ENCODE data around the gene AMBP.

Gene AMBP

GRCh38 chr9:114090798-114091197 lies 12.7 kb upstream of the AMBP start:
- TF ChIP-seq EGR1 (IDR thresholded peaks at IDR 0.05) (no peak), USF1 (IDR thresholded peaks at IDR 0.05) (no peak), YY1 (IDR thresholded peaks at IDR 0.05; ENCODE audit: low read depth) (no peak), MAX (IDR thresholded peaks at IDR 0.05) (no peak), EP300 (IDR thresholded peaks at IDR 0.05; ENCODE audit: borderline replicate concordance) (no peak), TCF12 (IDR thresholded peaks at IDR 0.05; ENCODE audit: low read depth) (no peak), FOXM1 (IDR thresholded peaks at IDR 0.05; ENCODE audit: borderline replicate concordance, low read depth) (no peak)

GRCh38 chr9:114089206-114089840 lies 11.2 kb upstream of the AMBP start:
- TF ChIP-seq CREB1 (IDR thresholded peaks at IDR 0.05; ENCODE audit: low read depth) (no peak), EGR1 (IDR thresholded peaks at IDR 0.05) (no peak), TAF1 (IDR thresholded peaks at IDR 0.05; ENCODE audit: low read depth) (no peak), EP300 (IDR thresholded peaks at IDR 0.05; ENCODE audit: borderline replicate concordance) (no peak), USF1 (IDR thresholded peaks at IDR 0.05) (no peak), REST (IDR thresholded peaks at IDR 0.05; ENCODE audit: low read depth) (no peak), CEBPB (IDR thresholded peaks at IDR 0.05) (no peak)

- TF ChIP-seq YY1 (IDR thresholded peaks at IDR 0.05; ENCODE audit: low read depth) (no peak), FOXM1 (IDR thresholded peaks at IDR 0.05; ENCODE audit: borderline replicate concordance, low read depth) (no peak), ZBTB7A (IDR thresholded peaks at IDR 0.05; ENCODE audit: low read depth) (no peak), TCF12 (IDR thresholded peaks at IDR 0.05; ENCODE audit: low read depth) (no peak), CREB1 (IDR thresholded peaks at IDR 0.05; ENCODE audit: low read depth) (no peak)
These were observed 10.6 kb upstream of the AMBP start for GRCh38 chr9:114088571-114089170.

- TF ChIP-seq CREB1 (IDR thresholded peaks at IDR 0.05; ENCODE audit: low read depth) (no peak), RAD21 (IDR thresholded peaks at IDR 0.05; ENCODE audit: low read depth) (no peak)
These were observed 9.6 kb upstream of the AMBP start for GRCh38 chr9:114087721-114088120.

GRCh38 chr9:114086607-114087006 lies 8.5 kb upstream of the AMBP start:
- no peak for TF ChIP-seq FOXM1 (IDR thresholded peaks at IDR 0.05; ENCODE audit: borderline replicate concordance, low read depth)
- no peak for TF ChIP-seq YY1 (IDR thresholded peaks at IDR 0.05; ENCODE audit: low read depth)
- no peak for TF ChIP-seq ZBTB7A (IDR thresholded peaks at IDR 0.05; ENCODE audit: low read depth)
- TF ChIP-seq NFIC (IDR thresholded peaks at IDR 0.05) = no peak
- TF ChIP-seq EP300 (IDR thresholded peaks at IDR 0.05; ENCODE audit: borderline replicate concordance) = no peak
- no peak for TF ChIP-seq EGR1 (IDR thresholded peaks at IDR 0.05)
- no peak for TF ChIP-seq TEAD4 (IDR thresholded peaks at IDR 0.05)
- no peak for TF ChIP-seq CEBPB (IDR thresholded peaks at IDR 0.05)
- no peak for TF ChIP-seq TAF1 (IDR thresholded peaks at IDR 0.05; ENCODE audit: low read depth)
- no peak for TF ChIP-seq RAD21 (IDR thresholded peaks at IDR 0.05; ENCODE audit: low read depth)
- TF ChIP-seq TCF12 (IDR thresholded peaks at IDR 0.05; ENCODE audit: low read depth) = no peak
- no peak for TF ChIP-seq MAX (IDR thresholded peaks at IDR 0.05)
- no peak for TF ChIP-seq REST (IDR thresholded peaks at IDR 0.05; ENCODE audit: low read depth)
- no peak for TF ChIP-seq USF1 (IDR thresholded peaks at IDR 0.05)
- no peak for TF ChIP-seq CREB1 (IDR thresholded peaks at IDR 0.05; ENCODE audit: low read depth)

GRCh38 chr9:114086009-114086408 lies 7.9 kb upstream of the AMBP start:
- TF ChIP-seq EP300 (IDR thresholded peaks at IDR 0.05; ENCODE audit: borderline replicate concordance) (no peak), TAF1 (IDR thresholded peaks at IDR 0.05; ENCODE audit: low read depth) (no peak), ZBTB7A (IDR thresholded peaks at IDR 0.05; ENCODE audit: low read depth) (no peak), CREB1 (IDR thresholded peaks at IDR 0.05; ENCODE audit: low read depth) (no peak), USF1 (IDR thresholded peaks at IDR 0.05) (no peak), CEBPB (IDR thresholded peaks at IDR 0.05) (no peak), TEAD4 (IDR thresholded peaks at IDR 0.05) (no peak), REST (IDR thresholded peaks at IDR 0.05; ENCODE audit: low read depth) (no peak), NFIC (IDR thresholded peaks at IDR 0.05) (no peak), TCF12 (IDR thresholded peaks at IDR 0.05; ENCODE audit: low read depth) (no peak), RAD21 (IDR thresholded peaks at IDR 0.05; ENCODE audit: low read depth) (no peak), EGR1 (IDR thresholded peaks at IDR 0.05) (no peak), FOXM1 (IDR thresholded peaks at IDR 0.05; ENCODE audit: borderline replicate concordance, low read depth) (no peak), MAX (IDR thresholded peaks at IDR 0.05) (no peak), YY1 (IDR thresholded peaks at IDR 0.05; ENCODE audit: low read depth) (no peak)

All from Ishikawa (cell line).